HS-27A (cell line): ENCODE results near the gene DPY19L1.
"Not testable (repeated sequence)": the region's sequence is repeated elsewhere in the genome, so short reads cannot be mapped to it uniquely, and the experiment has no call there.

Experiments
- DNase-seq: peaks from one replicate; pipeline ENCODE4 v3.0.0-alpha.2; 2012; ENCODE audit warnings: low read depth, missing footprints

The DPY19L1 gene

GRCh38 chr7:34988442-34989125 lies 48.7 kb downstream of the DPY19L1 start:
- not testable (repeated sequence) for DNase-seq

DNA sequence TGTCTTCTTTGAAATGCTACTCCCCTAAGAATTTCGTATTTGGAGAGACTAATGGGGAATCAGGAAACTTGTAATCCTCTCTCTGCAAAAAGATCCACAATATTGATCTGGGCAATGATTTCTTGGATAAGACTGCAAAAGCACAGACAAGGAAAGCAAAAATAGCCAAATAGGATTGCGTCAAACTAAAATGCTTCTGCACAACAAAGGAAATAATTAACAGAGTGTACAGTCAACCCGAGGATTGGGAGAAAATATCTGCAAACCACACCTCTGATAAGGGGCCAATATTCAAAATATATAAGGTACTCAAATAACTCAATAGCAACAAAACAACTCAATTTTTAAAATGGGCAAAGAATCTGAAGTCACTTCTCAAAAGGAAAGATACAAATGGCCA lies 52.1 kb downstream of the DPY19L1 start:
- not testable (repeated sequence) for DNase-seq

DNA sequence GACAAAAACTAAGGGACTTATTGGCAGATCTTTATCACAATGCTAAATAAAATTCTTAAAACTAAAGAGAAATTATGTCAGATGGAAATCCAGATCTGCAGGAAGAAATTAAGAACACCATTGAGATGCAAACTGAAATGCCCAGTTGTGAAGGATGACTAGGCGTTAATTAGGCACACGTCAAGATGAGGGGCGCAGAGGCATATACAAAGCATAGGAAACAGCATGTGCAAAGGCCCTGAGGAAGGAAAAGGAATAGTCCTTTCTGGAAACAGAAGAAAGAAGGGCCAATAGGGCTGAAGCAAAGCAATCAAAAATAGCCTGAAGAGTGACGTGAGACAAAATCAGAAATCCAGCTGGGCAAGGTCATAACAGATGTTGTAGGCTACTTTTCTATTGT lies 53.1 kb downstream of the DPY19L1 start:
- not testable (repeated sequence) for DNase-seq

- no peak for DNase-seq
Measured at GRCh38 chr7:34982371-34983019, 54.8 kb downstream of the DPY19L1 start.

- not testable (repeated sequence) for DNase-seq
Measured at GRCh38 chr7:34979124-34979523, 58.2 kb downstream of the DPY19L1 start.

- no peak for DNase-seq
Measured at GRCh38 chr7:34973400-34973760, 63.9 kb downstream of the DPY19L1 start.

DNA sequence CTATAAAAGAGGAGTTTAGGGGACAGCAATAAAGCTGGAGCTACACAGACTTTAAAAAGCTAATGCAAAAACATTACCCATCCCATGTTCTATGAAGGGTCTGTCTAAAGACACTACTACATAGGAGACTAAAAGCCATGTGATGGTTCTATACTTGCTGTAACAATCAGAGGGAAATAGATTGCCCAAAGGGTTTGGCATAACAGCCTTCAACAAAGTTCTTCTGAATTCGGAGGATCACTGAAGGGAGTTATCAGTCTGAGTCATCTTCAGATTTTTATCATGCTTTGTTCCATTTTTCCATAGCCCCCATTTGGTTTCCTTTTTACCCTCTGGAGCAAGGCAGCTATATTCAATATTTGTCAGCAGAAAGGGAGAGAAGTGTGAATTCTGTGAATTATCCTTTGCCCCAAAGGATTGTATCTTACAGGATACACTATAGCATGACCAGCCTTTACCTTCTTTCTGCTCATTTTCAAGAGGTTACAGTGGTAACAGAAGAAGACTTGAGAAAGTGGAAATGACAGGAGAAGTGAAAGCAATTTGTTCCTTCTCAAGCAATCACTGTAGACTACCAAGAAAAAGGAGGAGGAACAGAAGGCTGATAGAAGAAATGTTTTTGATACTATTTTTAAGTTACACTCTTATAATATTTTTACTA lies 64.4 kb downstream of the DPY19L1 start:
- DNase-seq = not testable (repeated sequence)

GRCh38 chr7:34967818-34968217 lies 69.5 kb downstream of the DPY19L1 start:
- not testable (repeated sequence) for DNase-seq

- not testable (repeated sequence) for DNase-seq
Measured at GRCh38 chr7:34966504-34966903, 70.8 kb downstream of the DPY19L1 start.

DNA sequence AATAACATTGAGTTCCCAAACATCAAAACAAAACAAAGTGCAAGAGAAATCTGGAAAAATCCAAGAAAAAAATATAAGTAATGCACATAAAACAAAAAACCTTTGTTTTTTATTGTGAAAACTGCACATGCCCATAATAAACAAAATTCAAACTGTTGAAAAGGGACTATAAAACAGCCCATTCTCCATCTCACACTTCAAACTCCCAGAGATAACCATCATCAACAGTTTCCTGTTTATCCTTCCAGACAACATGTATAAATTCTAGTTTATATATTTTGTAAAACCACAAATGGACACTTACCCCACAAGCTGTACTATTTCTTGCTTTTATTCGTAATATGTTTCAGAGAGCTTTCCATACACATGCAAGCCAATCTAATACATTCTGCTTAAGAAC lies 79.3 kb downstream of the DPY19L1 start:
- DNase-seq = no peak

DNA sequence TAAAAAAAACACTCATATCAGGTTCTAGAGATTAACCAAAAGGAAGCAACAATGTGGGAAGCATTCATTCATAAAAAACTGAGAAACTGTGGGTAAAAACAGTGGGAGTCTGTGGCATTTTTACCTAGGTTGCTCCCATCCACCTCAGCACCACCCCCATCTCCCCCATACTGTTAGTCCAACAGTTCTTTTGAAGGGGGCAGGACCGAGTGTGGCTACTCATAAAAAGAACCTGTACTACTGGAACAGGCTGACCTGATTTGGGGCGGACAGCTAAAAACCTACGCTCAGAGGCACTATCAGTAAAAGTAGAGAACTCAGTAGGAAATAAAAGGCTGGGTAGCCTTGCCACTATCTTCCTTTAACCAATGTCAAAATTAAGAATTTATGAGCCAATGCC lies 84.5 kb downstream of the DPY19L1 start:
- no peak for DNase-seq

GRCh38 chr7:34949361-34949760 lies 87.9 kb downstream of the DPY19L1 start:
- DNase-seq = no peak

GRCh38 chr7:34947427-34947826 lies 89.9 kb downstream of the DPY19L1 start:
- DNase-seq = not testable (repeated sequence)

GRCh38 chr7:34946486-34946885 lies 90.8 kb downstream of the DPY19L1 start:
- no peak for DNase-seq

DNA sequence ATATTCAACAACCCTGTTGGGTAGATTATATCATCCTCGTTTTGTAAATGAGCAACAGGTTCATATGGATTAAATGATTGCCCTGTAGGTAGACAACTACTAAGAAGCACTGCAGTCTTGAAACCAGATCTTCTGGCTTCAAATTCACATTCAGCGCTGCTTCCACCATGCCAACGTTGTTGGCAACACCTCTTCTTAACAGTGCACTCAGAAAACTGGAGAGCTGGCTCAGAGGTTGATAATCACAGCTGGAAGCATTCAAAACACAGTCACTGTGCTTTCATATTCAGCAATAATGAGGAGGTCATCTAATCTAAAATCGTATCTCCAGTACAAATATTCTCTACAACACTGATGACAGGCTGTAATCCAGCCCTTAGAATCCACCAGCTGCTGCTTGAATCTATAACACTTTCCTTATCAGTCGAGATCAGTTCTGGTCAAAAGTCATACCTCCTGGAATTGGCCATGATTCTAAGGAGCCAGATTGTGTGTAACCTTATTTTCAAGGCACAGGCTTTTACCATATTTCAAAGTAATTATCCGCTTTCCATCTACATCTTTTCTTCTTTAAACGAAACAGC lies 91.3 kb downstream of the DPY19L1 start:
- DNase-seq = not testable (repeated sequence)

DNA sequence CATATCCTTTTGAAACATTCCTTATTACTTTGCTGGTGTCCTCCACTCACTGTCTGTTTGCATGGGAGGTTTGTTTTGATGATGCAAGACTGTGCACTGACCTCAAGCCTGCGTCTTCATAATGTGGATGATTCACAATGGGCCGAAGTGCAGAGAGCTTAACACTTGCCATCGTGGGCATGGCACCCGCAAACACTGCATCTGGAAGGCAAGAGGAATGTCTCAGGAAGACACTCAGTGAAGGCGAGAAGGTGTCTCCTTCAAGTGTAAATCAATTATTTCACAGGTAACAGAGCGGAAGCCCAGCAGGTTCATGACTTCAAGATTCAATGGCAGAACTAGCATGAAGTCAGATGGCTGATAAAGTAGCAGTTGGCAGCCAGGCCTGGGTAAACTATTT lies 98.1 kb downstream of the DPY19L1 start:
- no peak for DNase-seq

DNA sequence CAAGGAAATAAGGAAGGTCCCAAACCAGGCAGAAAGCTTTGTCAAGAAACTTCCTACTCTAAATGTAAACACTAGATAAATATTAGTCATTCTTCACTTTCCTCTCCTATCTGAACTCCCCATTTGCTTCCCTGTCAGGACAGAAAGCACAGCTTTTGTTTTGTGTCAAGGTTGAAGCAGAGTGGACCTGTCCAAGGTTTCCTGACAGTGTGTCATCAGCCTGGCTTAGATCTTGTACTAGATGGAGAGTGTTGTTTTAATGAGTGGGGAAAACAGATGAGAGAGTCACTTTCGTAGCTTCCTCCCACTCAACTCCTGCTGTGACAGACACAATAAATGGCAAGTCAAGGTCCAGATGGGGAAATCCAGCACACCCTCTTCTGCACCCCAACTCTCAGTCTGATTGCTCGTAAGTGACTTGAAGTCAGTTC lies 101.5 kb downstream of the DPY19L1 start:
- not testable (repeated sequence) for DNase-seq

DNA sequence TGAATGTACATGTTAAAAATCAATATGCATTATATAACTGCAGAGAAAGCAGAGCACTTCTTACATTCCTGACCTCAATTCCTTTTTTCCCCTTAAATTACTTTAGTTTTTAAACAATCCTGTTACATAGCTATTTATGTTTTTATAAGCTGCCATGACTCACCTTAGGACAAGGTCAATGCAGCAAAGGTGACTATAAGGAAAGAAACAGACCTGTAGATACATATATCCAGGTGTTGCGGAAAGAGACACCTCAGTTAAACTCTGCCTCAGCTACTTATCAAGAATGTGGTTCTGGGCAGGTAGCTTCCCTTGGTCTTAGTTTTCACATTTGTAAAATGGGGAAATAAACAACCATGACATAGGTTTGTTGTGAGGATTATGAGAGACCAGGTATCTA lies 105.5 kb downstream of the DPY19L1 start:
- DNase-seq = no peak

DNA sequence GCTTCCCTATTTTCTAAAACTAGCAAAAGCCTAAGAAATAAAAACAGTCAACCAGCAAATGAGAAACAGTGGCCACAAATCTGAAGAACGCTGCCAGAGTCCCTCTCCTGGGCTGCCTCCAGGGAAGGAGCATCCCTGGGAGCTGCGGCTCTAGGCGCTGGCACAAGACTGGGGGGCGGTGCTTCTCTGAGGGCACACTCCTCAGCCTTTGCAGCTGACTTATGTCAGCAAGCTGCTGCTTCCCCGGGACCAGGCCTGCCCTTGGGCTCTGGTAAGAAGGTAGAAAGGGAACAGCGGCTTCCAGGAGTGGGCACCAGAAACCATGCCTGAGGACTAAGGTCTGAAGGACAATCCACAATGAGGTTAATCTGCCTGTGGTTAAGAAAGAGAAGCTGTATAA lies 107.5 kb downstream of the DPY19L1 start:
- not testable (repeated sequence) for DNase-seq

GRCh38 chr7:34928560-34928959 lies 108.7 kb downstream of the DPY19L1 start:
- no peak for DNase-seq

DNA sequence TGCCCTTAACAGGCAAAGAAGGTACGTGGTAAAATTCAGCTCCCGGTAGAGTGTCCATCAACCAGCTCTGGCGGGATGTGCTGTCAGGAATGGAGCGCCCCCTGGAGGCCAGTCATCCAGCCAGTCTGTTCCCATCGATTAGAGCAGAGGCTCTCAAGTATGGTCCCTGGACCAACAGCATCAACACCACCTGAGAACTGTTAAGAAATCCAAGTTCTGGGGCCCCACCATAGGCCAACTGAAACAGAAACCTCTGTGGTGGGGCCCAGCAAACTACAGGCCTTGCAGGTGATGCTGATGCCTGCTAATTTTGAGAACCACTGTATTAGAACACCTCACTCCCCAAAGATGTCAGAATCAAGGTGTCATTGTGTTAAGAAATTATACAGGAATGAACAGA lies 109.2 kb downstream of the DPY19L1 start:
- no peak for DNase-seq

GRCh38 chr7:34920470-34920869 lies 116.8 kb downstream of the DPY19L1 start:
- DNase-seq = not testable (repeated sequence)

DNA sequence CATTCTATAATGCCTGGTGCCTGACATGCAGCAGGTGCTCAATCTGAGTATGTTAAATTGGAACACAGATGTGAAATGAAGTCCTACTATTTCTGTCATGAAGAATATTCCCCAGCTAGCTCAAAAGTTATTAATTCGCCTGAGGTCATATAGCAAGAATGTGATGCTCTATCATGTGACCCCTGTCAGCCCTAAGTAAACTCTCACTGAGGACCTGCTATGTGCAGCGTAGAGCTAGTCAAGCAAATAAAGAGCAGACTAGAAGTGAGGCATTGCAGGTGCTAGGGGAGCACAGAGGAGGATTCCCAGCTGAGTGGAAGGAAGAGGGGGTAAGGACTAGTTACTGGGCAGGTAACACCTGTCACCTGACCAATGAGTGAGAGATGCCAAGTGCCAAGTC lies 118.2 kb downstream of the DPY19L1 start:
- not testable (repeated sequence) for DNase-seq
